Stimulated activated CD4-positive, alpha-beta T cell treated with anti-CD3 and anti-CD28 coated beads, Interleukin-2, amount 100 ng/mL, for 4 hours (primary cell): ENCODE data around the gene KCMF1.

ENCODE experiments used
- DNase-seq: peaks from one replicate; pipeline ENCODE4 v3.0.0-alpha.2; 2020; ENCODE audit warnings: low read depth

KCMF1 gene

DNA sequence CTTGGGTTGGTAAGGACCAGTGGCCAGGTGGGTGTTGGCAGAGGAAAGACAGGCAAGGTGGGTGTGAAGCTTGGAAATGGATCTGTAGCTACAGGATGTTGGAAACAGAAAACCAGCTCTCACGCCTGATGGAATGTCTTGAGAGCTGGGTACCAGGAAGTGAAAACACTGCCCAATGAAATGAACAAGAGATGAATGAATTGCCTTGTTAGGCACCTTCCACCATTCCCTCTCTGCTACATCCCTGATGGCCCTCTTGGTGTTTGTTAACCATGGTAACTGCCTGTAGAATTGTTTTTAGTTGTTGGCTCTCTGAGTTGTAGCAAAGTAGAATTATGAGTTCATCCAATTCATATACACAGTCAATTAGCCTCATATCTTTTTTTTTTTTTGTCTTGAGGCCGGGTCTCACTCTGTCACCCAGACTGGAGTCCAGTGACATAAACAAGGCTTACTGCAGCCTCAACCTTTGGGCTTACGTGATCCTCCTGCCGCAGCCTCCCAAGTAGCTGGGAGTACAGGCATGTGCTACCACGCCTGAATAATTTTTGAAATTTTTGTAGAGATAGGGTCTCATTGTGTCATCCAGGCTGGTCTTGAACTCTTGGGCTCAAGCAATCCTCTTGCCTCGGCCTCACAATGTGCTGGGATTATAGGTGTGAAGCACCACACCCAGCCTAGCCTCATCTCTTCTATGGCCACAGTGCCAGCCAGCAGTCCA, 9.5 kb downstream of the KCMF1 start:
- no peak for DNase-seq

DNA sequence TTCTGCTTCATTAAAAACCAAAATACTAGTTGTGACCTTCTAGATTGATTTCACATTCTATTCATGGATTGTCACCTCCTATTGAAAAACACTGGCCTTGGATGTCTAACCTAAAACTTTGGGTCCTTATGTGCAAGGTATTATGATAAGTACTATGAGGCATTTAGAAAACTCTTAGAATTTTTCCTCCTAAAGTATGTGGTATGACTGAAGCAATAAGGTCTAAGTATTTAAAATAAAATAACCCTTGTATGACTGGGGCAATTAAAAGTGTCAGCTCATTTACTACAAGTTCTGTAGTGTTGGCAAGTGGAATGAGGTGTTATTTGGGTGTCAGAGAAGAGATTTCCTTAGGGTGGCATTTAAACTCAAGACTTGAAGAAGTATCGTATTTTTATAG, 15.1 kb downstream of the KCMF1 start:
- DNase-seq: no peak

DNA sequence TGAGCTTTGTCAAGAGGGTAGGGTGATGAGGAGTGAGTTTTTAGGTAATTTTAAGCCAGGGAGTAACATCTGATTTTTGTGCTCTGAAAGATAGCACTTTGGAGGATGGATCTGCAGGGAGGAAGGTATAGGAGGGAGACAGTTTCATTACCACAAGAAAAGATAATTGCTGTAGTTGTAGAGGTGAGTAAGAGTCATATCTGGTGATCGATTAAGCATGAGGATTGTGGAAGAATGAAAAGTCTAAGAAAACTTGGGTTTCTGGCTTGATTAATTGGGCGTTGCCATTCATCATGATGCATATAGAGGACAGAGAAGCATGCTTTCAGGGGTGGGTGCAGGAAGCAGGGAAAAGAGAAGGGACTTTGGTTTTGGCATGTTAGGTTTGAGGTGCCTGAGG, 18.5 kb downstream of the KCMF1 start:
- no peak for DNase-seq

DNA sequence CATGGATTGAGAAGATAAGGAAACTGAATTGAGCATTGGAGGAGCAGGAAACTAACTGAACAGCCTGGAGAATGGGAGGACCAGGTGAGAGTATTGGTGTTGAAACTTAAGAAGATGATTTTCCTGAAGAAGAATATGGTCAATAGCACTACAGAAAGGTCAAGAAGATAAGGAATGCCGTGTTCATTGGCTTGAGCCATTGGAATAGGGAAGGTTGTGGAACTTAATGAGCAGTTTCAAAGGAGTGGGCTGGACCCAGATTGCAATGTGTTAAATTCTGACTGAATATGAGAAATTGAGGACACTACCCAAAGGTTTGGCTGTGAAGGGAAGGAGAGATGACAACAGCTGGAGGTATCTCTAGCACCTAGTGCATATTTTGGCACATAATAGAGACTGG, 19.0 kb downstream of the KCMF1 start:
- DNase-seq: no peak

DNA sequence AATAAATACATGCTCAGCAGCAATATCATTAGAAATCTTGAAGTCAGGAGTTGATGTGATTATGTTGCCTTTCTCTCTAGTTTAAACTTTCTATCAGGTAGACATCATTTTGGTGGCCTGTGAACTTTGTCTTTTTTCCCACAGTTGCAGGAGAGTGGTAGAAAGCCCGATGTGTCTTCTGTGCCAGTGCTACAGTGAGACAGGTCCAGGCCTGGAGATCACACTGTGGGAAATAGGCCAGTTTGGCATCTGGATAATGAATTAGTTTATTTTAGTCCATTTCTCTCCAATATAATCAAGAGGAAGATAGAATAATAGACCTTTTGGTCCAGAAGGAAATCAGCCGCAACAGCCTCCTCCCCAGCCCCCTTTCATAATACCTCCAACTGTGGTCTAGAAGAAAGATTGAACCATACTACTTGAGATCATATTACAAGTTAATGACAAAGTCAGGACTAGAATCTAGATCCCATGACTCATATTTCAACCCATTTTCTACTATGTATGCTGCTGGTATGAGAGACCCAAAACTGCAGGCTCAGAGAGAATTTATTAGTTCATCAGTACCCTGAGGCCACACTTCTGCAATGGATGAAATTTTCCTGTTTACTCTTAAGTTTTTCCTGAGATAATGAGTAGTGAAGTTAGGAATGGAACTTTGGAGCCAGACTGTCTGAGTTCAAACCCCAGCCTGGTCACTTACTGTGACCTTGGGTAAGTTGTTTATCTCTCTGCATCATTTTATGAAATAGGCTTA, 20.6 kb downstream of the KCMF1 start:
- no peak for DNase-seq

DNA sequence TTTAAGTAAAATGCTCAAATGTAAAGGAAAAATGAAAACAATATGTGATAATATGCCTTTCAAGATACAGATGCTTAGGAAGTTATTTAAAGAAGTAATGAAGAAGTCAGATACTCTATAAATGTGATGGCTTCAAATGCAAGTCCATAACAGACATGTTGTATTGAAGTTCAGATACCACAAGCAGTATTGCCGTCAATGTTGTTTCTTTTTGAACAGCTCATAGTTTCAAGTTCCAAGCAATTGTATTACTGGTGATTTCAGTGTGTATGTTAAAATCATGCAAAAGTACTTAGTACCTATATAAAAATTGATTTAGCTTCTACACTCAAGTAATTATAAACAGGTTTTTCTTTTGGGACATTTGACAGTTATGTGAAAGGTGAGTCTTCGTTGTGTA, 24.9 kb downstream of the KCMF1 start:
- no peak for DNase-seq

DNA sequence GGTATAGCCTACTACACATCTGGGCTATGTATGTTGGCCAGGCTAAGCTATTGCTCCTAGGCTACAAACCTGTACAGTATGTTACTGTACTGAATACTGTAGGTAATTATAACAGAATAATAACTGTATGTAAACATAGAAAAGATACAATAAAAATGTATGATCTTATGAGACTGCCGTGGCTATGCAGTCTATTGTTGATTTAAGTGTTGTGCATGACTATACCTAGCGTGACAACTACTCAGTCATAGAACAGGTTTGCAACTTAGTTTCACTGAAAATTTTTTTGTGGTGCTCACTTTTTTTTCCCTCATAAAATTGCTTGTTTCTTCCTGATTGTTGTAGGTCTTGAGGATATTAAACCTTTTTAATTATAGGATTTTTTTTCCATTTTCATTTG, 25.9 kb downstream of the KCMF1 start:
- DNase-seq: no peak

DNA sequence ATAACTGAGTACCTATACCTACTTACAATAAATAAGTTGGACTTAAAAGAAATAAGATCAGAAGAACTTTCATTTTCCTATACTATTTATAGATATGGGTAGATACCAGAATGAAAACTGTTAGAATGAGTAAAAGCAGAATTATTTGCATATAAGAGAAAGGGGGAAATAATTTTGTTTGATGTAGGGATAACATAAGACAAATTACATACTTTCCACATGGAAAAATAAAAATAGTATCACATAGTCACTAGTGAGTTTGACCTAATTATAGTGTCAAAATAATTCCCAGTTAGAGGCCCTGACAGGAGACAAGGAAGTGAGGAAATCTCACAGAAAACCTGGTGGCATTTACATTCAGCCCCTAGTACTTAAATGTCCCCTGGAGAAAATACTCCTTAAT, 28.6 kb downstream of the KCMF1 start:
- DNase-seq: no peak

DNA sequence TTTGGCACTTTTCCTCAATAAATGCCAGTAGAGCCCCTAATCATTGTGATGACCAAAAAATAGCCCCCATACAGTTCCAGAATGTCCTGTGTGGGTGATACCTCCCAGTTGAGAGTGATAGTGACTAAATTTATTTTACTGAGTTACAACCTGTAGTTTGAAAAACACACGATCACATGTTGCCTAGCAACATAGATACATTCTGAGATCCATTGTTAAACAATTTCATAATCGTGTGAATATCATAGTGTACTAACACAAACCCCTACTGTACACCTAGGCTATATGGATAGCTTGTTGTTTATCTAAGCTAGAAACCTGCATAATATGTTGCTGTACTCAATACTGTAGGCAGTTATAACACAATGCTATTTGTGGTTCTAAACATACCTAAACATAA, 30.6 kb downstream of the KCMF1 start:
- no peak for DNase-seq

DNA sequence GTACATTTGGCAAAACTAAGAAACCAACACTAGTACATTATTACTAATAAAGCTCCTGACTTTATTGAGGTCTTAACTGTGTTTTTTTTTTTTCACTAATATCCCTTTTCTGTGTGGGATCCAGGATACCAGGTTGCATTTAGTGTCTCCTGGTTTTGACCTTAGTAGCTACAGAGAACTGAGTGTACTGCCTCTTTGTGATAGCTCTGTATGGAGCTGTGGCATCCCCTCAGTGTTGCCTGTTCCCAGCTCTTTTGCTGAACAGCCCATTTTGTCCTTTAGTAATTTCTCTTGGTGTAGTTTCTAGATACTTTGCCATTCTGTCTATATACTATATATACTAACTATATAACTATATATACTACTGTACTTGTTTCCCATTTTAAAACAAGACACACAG, 31.6 kb downstream of the KCMF1 start:
- no peak for DNase-seq

DNA sequence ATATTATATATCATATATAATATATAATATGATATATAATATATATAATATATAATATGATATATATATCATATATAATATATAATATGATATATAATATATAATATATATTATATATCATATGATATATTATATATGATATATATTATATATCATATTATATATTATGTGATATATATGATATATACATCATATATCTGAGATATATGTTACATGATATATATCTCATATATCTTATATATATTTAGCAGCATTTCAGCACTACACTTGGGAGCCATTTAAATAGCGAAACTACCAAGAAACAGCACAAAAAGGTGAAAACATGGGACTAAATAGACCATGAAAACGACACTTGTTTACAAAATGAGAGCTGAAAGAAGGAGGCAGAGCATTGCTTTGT, 37.3 kb downstream of the KCMF1 start:
- DNase-seq: no peak

DNA sequence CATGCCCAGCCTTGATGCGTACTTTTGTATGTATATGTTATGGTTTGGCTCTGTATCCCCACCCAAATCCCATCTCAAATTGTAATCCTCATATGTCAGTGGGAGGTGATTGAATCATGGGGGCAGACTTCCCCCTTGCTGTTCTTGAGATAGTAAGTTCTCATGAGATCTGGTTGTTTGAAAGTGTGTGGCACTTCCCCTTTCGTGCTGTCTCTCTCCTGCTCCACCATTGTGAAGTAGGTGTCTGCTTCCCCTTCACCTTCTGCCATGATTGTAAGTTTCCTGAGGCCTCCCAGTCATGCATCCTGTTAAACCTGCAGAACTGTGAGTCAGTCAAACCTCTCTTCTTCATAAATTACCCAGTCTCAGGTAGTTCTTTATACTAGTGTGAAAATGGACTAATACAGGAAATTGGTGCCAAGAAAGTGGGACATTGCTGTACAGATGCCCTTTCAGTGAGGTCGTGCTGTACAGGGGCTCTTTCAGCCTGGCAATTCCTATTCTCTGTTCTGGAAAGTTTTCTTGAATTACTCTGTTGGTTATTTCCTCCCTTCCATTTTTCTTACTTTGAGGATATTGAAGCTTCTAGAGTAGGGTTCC, 38.2 kb downstream of the KCMF1 start:
- no peak for DNase-seq

DNA sequence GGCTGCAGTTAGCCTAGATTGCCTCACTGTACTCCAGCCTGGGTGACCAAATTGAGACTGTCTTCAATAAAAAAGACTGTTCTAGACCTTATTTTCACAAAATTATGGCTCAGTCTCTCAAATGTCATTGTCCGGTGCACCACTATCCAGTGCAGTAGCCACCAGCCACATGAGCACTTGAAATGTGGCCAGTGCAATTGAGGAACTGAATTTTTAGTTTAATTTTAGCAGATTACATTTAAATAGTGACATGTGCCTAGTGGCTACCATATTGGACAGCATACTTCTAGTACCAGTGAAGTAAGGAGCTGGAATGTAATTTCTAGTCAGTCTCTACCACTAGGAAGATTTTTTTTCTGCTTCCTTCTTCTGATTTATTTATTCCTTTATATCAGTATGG, 39.4 kb downstream of the KCMF1 start:
- no peak for DNase-seq

DNA sequence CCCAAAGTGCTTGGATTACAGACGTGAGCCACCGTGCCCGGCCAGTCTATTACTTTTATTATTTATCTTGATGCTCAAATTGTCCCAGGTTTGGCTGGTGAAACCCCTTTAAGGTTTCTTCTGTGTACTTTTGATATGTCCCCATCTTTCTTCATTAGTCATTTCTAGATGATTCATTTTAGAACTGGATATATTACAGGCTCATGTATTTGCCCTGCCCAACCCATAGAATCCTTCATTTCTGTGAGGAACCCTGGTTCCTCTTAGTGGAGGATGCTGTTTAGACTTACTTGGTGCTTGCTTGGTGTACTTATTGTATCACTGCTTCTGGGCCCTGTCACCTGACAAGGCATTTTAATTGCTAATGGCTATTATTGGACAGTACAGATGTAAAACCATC, 40.1 kb downstream of the KCMF1 start:
- DNase-seq: no peak

DNA sequence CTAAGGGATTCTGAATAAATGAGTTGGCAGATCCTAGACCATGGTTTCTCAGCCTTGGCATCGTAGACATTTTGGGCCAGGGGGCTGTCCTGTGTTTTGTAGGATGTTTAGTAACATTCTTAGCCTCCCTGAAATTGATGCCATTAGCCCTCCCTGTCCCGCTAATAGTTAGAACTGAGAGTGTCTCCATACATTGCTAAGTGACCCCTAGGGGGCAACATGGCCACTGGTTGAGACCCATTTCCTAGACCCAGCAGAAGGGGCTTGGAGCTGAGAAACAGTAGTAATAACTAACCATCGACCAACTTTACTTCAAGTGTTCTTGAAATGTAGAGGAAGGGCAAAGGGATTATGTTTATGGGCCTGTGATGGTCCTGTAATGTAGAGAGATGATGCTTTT, 40.8 kb downstream of the KCMF1 start:
- DNase-seq: no peak

DNA sequence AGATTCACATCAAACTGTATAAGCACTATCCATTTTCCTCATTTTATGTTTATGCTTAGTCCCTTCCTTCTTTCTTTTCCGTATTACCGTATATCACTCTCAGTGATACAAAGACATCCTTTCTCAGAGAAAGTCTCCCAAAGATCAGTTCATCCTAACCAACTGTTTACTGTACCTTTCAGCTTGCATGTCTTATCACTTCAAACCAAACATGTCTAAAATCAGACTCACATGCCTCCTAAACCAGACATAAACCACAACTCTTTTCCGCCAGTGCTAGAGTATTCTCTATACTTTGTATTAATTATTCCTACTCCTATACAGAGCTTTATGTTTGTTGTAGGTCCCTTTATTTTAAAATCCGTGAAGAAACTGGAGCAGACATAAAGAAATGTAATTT, 41.5 kb downstream of the KCMF1 start:
- DNase-seq: no peak

DNA sequence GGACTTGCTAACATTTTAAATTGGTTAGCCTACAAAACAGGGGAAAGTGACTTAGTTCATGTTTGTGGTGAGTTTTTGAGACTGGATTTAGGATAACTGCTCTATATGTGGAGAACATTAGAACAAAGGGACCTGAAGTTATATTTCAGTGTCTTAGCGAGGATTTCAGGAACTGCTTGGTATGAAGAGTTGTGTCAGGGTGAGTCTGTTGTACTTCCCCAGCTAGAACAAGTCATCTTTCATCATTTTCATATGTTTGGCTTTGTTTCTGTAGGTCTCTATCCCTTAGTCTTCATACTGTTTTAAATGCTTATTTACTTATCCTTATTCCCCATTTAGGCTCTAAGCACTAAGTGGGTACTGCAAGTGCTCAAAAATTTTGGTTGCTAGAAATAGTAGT, 41.9 kb downstream of the KCMF1 start:
- no peak for DNase-seq

DNA sequence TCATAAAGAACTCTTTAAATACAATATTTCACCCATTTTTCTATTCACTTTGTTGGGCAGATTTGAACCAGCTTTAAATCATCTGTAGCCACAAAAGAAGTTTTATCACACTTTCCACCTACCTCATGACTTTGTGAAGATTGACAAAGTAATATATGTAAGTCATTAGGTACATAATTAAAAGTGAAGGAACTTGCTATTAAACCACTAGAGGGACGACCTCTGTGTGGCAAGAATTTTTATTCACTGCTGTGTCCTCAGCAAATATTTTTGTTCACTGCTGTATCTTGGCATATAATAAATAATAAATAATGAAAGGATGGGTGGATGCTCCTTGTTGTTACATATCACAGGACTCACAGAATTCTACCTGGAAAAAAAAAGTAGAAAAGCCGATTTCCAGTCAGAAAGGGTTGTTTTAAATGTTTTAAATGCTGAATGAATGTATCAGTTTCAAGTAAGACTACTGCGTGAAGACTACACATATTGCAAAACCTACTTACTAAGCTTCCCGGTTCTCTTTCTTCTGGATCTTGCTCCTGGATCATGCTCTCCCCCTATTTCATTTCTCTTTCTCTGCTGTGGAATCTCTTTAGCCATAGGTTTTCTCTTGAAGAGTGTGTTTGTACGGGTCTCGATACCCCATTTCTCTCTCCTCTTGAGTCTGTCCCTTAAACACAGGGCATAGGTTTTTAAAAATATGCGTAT, 44.8 kb downstream of the KCMF1 start:
- DNase-seq: no peak

DNA sequence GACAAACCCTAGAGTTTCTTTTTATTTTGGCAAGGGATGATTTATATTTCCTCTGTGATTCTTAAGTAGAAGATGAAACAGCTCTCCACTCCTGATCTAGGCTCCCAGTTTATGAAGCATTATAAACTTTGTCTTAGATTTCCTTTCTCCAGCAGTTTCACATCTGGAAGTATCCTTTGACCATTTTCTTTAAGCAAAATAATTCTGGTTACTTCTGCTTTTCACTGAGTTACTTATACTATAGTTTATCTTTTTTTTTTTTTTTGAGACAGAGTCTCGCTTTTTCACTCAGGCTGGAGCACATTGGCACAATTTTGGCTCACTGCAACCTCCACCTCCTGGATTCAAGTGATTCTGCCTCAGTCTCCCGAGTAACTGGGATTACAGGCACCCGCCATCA, 45.5 kb downstream of the KCMF1 start:
- no peak for DNase-seq

DNA sequence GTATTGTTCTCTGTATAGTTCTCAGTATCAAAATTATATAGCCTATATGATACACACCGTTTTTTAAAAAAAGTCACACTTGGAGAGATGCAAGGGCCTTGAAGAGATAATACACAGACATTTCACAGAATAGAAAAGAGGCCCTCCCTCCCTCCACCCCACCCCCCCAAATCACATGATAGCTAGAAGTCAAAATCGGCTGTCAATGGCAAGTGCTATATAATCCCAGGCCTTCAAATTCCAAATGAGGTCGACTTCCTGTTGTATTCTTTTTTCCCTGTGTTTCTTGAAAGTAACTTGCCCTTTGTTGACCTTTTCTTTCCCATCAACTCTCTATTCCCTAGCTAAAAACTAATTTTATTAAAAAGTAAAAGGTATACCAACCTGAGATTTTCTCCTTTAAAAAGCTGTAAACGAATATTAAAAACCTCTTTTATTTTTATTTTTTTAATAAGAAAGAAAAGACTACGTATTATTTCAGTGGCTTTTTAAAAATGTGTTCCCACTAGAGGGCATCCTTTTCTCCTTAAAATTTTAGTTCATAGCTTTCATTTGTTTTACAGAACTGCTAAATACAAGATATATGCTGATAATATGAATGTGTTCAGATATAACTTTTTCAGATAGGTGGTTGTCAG, 46.6 kb downstream of the KCMF1 start:
- DNase-seq: no peak

DNA sequence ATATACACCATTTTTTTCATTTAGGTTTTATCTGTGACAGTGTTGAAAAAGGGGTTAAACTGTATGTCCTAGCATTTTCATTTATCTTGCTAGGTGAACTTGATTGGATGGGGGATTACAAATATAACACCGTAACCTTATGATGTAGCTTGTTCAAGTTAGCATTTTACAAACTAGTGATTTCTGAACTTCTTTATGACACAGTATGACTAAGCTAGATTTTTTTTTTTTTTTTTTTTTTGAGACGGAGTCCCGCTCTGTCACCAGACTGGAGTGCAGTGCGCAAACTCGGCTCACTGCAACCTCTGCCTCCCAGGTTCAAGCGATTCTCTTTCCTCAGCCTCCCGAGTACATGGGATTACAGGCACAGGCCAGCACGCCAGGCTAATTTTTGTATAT, 47.1 kb downstream of the KCMF1 start:
- no peak for DNase-seq

DNA sequence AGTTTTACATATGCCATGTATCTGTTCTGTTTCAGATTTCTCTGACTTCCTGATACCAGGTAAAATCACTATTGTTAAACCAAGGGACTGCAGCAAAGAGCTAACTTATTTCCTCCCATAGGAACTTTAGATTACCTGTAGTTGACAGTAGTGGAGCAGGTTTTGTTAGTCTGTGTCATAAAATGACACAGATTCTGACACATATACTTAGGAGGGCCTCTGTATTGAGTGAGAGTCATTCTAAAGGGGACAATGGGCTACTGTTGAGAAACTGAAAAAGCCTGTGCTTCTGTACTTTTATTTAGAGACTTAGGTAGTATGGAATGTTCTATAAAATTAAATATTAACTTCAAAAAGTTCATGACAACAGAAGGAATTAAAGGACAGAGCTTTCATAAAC, 48.2 kb downstream of the KCMF1 start:
- DNase-seq: no peak
